HepG2 (cell line): ENCODE results near the gene VAMP2. TPM values are rescaled to one million over a fixed set of nuclear protein-coding genes. Genes with fewer than 3 reads are reported as not detected.
A peak's percentile ranks its signal among the peaks of the same experiment; 100 is the strongest.

Experiments
- CAMTA2 ChIP-seq: sonication (generic); formaldehyde crosslinking; IDR thresholded peaks from 2 replicates; pipeline ENCODE4 v1.4.0; 2020; ENCODE audit warnings: mild to moderate bottlenecking, missing genetic modification reagents, borderline replicate concordance
- CBX1 ChIP-seq: IDR thresholded peaks from one replicate; pipeline ENCODE4 v1.6.1; 2016; ENCODE audit warnings: antibody characterized with exemption, low read depth
- ERF ChIP-seq: IDR thresholded peaks from 2 replicates; pipeline ENCODE4 v1.6.1; 2018; ENCODE audit warnings: missing biosample characterization, missing genetic modification reagents
- GABPA ChIP-seq, 2 experiments: IDR thresholded peaks; 2 replicates each; pipeline ENCODE4 v1.6.1; 2011 to 2016; ENCODE audit warnings: low read depth in 2 of 2, low read length in 1 of 2, missing biosample characterization in 1 of 2, missing genetic modification characterization in 1 of 2
- HNF4A ChIP-seq: sonication (generic); formaldehyde crosslinking; IDR thresholded peaks from 2 replicates; pipeline ENCODE4 v1.4.0; 2020; ENCODE audit warnings: missing genetic modification reagents
- NR2F1 ChIP-seq, 2 experiments: fragments of 450-650 bp in 1 of 2; formaldehyde crosslinking in 1 of 2; IDR thresholded peaks; 2 replicates each; pipeline versions ENCODE4 v1.5.0 to v1.6.1; 2016 to 2020; ENCODE audit warnings: mild to moderate bottlenecking in 1 of 2, missing compliant biosample characterization in 1 of 2, missing genetic modification reagents in 1 of 2, moderate library complexity in 1 of 2
- RBM22 ChIP-seq: fragments of 200-400 bp; formaldehyde crosslinking; optimal IDR thresholded peaks from 2 replicates; pipeline ENCODE3; 2017; ENCODE audit warnings: mild to moderate bottlenecking, low read length, moderate library complexity
- SIN3B ChIP-seq: fragments of 150-350 bp; IDR thresholded peaks from 2 replicates; pipeline ENCODE4 v1.6.1; 2014; ENCODE audit warnings: low read length
- SP1 ChIP-seq, 2 experiments: fragments of 450-650 bp in 1 of 2; sonication (generic) in 1 of 2; formaldehyde crosslinking in 1 of 2; IDR thresholded peaks; 2 replicates each; pipeline versions ENCODE4 v1.4.0 to v1.6.1; 2016 to 2020; ENCODE audit warnings: missing genetic modification reagents in 1 of 2
- SRSF4 ChIP-seq: fragments of 200-400 bp; formaldehyde crosslinking; IDR thresholded peaks from one replicate; pipeline ENCODE4 v1.6.1; 2018; ENCODE audit warnings: mild to moderate bottlenecking, low read depth, low read length, moderate library complexity; ENCODE audit not compliant: poor library complexity, severe bottlenecking
- TEAD3 ChIP-seq: optimal IDR thresholded peaks from 2 replicates; pipeline ENCODE3; 2016; ENCODE audit warnings: borderline replicate concordance
- ZBTB7A ChIP-seq: sonication (generic); formaldehyde crosslinking; IDR thresholded peaks from 2 replicates; pipeline ENCODE4 v1.8.0; 2022; ENCODE audit warnings: mild to moderate bottlenecking, missing genetic modification reagents
- ZMYM3 ChIP-seq: sonication (generic); formaldehyde crosslinking; IDR thresholded peaks from 2 replicates; pipeline ENCODE4 v1.5.1; 2020; ENCODE audit warnings: mild to moderate bottlenecking, missing genetic modification reagents
- ZSCAN22 ChIP-seq: sonication (generic); formaldehyde crosslinking; IDR thresholded peaks from 2 replicates; pipeline ENCODE4 v1.4.0; 2020; ENCODE audit warnings: mild to moderate bottlenecking, missing genetic modification reagents
- ZSCAN31 ChIP-seq: sonication (generic); formaldehyde crosslinking; IDR thresholded peaks from 2 replicates; pipeline ENCODE4 v1.5.0; 2020; ENCODE audit warnings: low read depth, mild to moderate bottlenecking, missing genetic modification reagents
- polyA plus RNA-seq, 8 experiments: library from polyadenylated mRNA; depleted of rRNA in 3 of 8; stranded (reverse) in 7 of 8; unstranded in 1 of 8; fragments of >200 nt; fragmentation: Illumina TruSeq in 4 of 8; extraction: Trizol in 4 of 8; gene quantifications; 2 replicates each; pipeline versions ENCODE4 v1.2.1 to v1.2.3, GENCODE V29; 2011 to 2016; ENCODE audit warnings: low read depth in 4 of 8, missing spikeins in 1 of 8, mixed read lengths in 1 of 8; ENCODE audit not compliant: insufficient read depth in 1 of 8
- total RNA-seq, 5 experiments: library from RNA; depleted of rRNA; stranded (reverse); fragments of >200 nt; fragmentation: Illumina TruSeq; extraction: Trizol; gene quantifications; 2 replicates each; pipeline ENCODE4 v1.2.3, GENCODE V29; 2016; ENCODE audit warnings: low read depth in 1 of 5
- TF ChIP-seq, protein P1 (sequence below): sonication (generic); formaldehyde crosslinking; IDR thresholded peaks from 2 replicates; pipeline ENCODE4 v1.9.0; 2021; ENCODE audit warnings: missing genetic modification reagents, mild to moderate bottlenecking, borderline replicate concordance
- TF ChIP-seq, protein P2 (sequence below): sonication (generic); formaldehyde crosslinking; IDR thresholded peaks from 2 replicates; pipeline ENCODE4 v1.5.1; 2020; ENCODE audit warnings: mild to moderate bottlenecking, missing genetic modification reagents, borderline replicate concordance
- TF ChIP-seq, protein P3 (sequence below): sonication (generic); formaldehyde crosslinking; IDR thresholded peaks from 2 replicates; pipeline ENCODE4 v1.8.0; 2022; ENCODE audit warnings: missing genetic modification reagents, low read depth, mild to moderate bottlenecking, borderline replicate concordance
- TF ChIP-seq, protein P4 (sequence below): sonication (generic); formaldehyde crosslinking; IDR thresholded peaks from 2 replicates; pipeline ENCODE4 v1.4.0; 2020; ENCODE audit warnings: mild to moderate bottlenecking, missing genetic modification reagents

VAMP2 gene
- total and polyA plus RNA-seq, 2 of the 13 experiments (the other 11 are each of a cell fraction or from before 2014, with no cell fraction given), result 3.9 to 17.2 TPM

DNA sequence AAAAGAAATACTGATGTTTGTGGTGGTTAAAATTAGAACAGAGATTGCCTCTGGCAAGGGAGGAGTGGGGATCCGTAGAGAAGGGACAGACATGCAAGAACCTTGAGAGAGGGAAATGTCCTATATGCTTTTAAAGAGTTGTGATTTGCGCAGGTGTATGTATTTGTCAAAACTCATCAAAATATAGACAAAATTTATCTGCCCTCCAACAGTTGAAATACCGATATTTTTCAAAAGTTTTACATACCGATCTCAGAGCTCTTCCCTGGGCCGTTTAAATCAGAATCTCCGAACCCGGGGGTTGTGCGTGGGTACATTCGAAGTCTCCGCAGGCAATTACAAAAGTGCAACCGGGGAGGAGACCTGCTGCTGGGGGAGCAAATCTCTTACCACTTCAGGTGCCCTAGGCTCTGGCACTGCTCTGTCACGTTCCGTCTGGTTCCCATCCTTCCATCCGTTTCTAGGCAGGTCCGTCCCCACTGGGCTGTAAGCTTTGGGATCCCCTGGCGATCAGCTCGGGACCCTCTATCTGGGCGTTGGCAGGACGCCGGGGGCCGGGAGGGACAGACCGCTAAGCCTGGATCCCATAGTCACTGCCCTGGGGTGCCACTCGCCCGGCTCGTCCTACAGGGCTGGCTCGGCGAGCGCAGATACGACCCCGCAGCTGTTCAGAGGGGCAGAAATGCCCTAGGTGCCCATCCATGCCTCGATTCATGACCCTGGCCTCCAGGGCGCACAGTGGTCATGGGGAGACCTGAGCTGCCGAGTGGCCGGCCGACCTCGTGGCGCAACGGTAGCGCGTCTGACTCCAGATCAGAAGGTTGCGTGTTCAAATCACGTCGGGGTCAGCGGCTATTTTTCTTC, 23.1 kb upstream of the VAMP2 start (continued):
- TF ChIP-seq ZSCAN22 (CRISPR knock-in tag) (no peak), HNF4A (CRISPR knock-in tag) (no peak; the same call in 1 of the 2 replicates), RBM22 (no peak), GABPA (IDR thresholded peaks at IDR 0.05; ENCODE audit: low read depth, low read length) (no peak), GABPA (CRISPR knock-in tag; IDR thresholded peaks at IDR 0.05; ENCODE audit: low read depth) (no peak), ZSCAN31 (CRISPR knock-in tag) (peak; percentile 56; the same call in 1 of the 2 replicates), SP1 (IDR thresholded peaks at IDR 0.05) (no peak), SP1 (CRISPR knock-in tag; IDR thresholded peaks at IDR 0.05) (0 out of 2 replicates have a peak, but pooled peaks have one; percentile 28), ZBTB7A (0 out of 2 replicates have a peak, but pooled peaks have one; percentile 19), ERF (CRISPR knock-in tag) (0 out of 2 replicates have a peak, but pooled peaks have one; percentile 13), TEAD3 (CRISPR knock-in tag) (peak; percentile 55), ZMYM3 (CRISPR knock-in tag) (peak; percentile 69), SRSF4 (no peak), NR2F1 (CRISPR knock-in tag; IDR thresholded peaks at IDR 0.05) (peak in 1 of 2 experiments; percentile 59; a peak in 1 of 4 replicates), CBX1 (peak; percentile 95), CAMTA2 (CRISPR knock-in tag) (no peak), SIN3B (no peak)
- TF ChIP-seq, protein P1, sequence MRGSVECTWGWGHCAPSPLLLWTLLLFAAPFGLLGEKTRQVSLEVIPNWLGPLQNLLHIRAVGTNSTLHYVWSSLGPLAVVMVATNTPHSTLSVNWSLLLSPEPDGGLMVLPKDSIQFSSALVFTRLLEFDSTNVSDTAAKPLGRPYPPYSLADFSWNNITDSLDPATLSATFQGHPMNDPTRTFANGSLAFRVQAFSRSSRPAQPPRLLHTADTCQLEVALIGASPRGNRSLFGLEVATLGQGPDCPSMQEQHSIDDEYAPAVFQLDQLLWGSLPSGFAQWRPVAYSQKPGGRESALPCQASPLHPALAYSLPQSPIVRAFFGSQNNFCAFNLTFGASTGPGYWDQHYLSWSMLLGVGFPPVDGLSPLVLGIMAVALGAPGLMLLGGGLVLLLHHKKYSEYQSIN (CRISPR knock-in tag), result no peak
- TF ChIP-seq, protein P2, sequence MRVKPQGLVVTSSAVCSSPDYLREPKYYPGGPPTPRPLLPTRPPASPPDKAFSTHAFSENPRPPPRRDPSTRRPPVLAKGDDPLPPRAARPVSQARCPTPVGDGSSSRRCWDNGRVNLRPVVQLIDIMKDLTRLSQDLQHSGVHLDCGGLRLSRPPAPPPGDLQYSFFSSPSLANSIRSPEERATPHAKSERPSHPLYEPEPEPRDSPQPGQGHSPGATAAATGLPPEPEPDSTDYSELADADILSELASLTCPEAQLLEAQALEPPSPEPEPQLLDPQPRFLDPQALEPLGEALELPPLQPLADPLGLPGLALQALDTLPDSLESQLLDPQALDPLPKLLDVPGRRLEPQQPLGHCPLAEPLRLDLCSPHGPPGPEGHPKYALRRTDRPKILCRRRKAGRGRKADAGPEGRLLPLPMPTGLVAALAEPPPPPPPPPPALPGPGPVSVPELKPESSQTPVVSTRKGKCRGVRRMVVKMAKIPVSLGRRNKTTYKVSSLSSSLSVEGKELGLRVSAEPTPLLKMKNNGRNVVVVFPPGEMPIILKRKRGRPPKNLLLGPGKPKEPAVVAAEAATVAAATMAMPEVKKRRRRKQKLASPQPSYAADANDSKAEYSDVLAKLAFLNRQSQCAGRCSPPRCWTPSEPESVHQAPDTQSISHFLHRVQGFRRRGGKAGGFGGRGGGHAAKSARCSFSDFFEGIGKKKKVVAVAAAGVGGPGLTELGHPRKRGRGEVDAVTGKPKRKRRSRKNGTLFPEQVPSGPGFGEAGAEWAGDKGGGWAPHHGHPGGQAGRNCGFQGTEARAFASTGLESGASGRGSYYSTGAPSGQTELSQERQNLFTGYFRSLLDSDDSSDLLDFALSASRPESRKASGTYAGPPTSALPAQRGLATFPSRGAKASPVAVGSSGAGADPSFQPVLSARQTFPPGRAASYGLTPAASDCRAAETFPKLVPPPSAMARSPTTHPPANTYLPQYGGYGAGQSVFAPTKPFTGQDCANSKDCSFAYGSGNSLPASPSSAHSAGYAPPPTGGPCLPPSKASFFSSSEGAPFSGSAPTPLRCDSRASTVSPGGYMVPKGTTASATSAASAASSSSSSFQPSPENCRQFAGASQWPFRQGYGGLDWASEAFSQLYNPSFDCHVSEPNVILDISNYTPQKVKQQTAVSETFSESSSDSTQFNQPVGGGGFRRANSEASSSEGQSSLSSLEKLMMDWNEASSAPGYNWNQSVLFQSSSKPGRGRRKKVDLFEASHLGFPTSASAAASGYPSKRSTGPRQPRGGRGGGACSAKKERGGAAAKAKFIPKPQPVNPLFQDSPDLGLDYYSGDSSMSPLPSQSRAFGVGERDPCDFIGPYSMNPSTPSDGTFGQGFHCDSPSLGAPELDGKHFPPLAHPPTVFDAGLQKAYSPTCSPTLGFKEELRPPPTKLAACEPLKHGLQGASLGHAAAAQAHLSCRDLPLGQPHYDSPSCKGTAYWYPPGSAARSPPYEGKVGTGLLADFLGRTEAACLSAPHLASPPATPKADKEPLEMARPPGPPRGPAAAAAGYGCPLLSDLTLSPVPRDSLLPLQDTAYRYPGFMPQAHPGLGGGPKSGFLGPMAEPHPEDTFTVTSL (CRISPR knock-in tag), result no peak
- TF ChIP-seq, protein P3, sequence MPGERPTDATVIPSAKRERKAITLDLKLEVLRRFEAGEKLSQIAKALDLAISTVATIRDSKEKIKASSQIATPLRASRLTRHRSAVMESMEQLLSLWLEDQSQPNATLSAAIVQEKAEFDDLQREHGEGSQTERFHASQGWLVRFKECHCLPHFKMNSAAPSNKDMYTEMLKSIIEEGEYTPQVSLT (CRISPR knock-in tag), result no peak
- TF ChIP-seq, protein P4, sequence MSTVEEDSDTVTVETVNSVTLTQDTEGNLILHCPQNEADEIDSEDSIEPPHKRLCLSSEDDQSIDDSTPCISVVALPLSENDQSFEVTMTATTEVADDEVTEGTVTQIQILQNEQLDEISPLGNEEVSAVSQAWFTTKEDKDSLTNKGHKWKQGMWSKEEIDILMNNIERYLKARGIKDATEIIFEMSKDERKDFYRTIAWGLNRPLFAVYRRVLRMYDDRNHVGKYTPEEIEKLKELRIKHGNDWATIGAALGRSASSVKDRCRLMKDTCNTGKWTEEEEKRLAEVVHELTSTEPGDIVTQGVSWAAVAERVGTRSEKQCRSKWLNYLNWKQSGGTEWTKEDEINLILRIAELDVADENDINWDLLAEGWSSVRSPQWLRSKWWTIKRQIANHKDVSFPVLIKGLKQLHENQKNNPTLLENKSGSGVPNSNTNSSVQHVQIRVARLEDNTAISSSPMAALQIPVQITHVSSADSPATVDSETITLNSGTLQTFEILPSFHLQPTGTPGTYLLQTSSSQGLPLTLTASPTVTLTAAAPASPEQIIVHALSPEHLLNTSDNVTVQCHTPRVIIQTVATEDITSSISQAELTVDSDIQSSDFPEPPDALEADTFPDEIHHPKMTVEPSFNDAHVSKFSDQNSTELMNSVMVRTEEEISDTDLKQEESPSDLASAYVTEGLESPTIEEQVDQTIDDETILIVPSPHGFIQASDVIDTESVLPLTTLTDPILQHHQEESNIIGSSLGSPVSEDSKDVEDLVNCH (CRISPR knock-in tag), result no peak
